Measurements from ENCODE around the gene SAP25.

DNA sequence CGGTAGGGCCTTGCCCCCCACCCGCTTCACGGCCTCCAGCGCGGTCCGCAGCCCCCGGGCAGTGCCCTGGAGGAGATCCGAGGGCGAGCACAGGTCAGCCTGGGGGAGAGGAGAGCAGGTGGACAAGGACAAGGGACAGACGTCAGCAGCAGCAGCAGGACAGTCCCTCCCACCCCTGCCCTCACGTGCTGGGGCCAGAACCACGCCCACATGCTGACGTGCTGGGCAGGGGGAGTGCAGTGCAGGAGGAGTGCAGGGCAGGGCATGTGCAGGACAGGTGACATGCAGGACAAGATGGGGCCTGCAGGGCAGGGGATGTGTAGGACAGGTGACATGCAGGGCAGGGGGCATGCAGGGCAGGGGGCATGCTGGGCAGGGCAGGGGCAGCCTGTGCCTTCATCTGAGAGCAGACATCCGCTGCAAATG, 1.5 kb upstream of the SAP25 start:
- TF ChIP-seq CTCF (IDR thresholded peaks at IDR 0.05; ENCODE audit: low read depth, low read length, poor library complexity, severe bottlenecking) (no peak), EZH2phosphoT487 (IDR thresholded peaks at IDR 0.05; ENCODE audit: borderline replicate concordance, low read length) (no peak)

Data from DOHH2 (cell line).